ENCODE results near the gene EPAS1.

DNA sequence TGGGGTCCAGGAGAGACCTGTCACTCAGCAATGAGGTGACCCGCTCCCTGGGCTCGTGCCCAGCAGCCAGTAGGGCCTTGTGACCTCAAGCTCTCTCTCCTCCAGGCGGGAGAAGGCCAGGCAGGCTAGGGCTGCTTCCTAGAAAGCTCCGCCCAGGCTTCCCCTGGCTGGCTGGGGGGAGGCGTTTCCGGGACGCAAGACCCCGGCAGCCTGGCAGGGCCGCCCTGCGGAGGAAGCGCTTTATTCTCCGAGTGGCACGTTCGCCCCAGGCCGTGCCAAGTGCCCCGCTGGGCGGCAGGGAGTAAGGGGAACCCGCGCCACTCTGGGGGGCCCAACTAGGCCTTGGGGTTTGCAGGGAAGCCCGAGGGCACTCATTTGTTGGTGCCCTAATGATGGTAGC is 21.2 kb upstream of the EPAS1 start:
- TF ChIP-seq, protein P1, sequence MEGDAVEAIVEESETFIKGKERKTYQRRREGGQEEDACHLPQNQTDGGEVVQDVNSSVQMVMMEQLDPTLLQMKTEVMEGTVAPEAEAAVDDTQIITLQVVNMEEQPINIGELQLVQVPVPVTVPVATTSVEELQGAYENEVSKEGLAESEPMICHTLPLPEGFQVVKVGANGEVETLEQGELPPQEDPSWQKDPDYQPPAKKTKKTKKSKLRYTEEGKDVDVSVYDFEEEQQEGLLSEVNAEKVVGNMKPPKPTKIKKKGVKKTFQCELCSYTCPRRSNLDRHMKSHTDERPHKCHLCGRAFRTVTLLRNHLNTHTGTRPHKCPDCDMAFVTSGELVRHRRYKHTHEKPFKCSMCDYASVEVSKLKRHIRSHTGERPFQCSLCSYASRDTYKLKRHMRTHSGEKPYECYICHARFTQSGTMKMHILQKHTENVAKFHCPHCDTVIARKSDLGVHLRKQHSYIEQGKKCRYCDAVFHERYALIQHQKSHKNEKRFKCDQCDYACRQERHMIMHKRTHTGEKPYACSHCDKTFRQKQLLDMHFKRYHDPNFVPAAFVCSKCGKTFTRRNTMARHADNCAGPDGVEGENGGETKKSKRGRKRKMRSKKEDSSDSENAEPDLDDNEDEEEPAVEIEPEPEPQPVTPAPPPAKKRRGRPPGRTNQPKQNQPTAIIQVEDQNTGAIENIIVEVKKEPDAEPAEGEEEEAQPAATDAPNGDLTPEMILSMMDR (IDR thresholded peaks at IDR 0.05; ENCODE audit: low read depth, low read length, missing input control) = no peak
- TF ChIP-seq GABPA (IDR thresholded peaks at IDR 0.05 in 1 of 2, conservative IDR thresholded peaks at IDR 0.05 in 1 of 2) = no peak

Data from liver (tissue), 3 donors.